SU-DHL-6 (cell line): ENCODE measurements around the gene GLIS2.

Experiments used
- H2AFZ ChIP-seq: fragments of 200-600 bp; sonication (generic); 2 replicates; pipeline ENCODE4 v1.6.1; 2014; ENCODE audit warnings: low read depth, mild to moderate bottlenecking, moderate library complexity, mixed read lengths, antibody characterized with exemption, low read length; ENCODE audit not compliant: severe bottlenecking
- H3F3A ChIP-seq: fragments of 200-600 bp; shearing (Covaris generic); 2 replicates; pipeline ENCODE4 v1.6.0; 2016; ENCODE audit warnings: antibody characterized with exemption, mild to moderate bottlenecking; ENCODE audit not compliant: insufficient read depth
- H3K27ac ChIP-seq: fragments of 200-600 bp; sonication (generic); 2 replicates; pipeline ENCODE4 v1.5.1; 2016; ENCODE audit warnings: low read depth, mild to moderate bottlenecking, low read length, moderate library complexity, mixed read lengths
- H3K27me3 ChIP-seq: fragments of 200-600 bp; sonication (generic), shearing (Covaris generic); 2 replicates; pipeline ENCODE4 v1.6.0; 2014; ENCODE audit warnings: mild to moderate bottlenecking, low read length
- H3K36me3 ChIP-seq: fragments of 200-600 bp; sonication (generic); 2 replicates; pipeline ENCODE4 v1.6.1; 2014; ENCODE audit warnings: mild to moderate bottlenecking, low read length, mixed read lengths
- H3K4me2 ChIP-seq: fragments of 300-600, 200-600 bp; shearing (Covaris generic), sonication (generic); 2 replicates; pipeline ENCODE4 v1.6.0; 2014; ENCODE audit warnings: low read length, low read depth, mild to moderate bottlenecking; ENCODE audit not compliant: poor library complexity, severe bottlenecking
- H3K4me3 ChIP-seq: fragments of 200-600 bp; sonication (generic); 2 replicates; pipeline ENCODE4 v1.5.1; 2014; ENCODE audit warnings: antibody characterized with exemption, low read length, mild to moderate bottlenecking, mixed read lengths; ENCODE audit not compliant: insufficient read depth, poor library complexity, severe bottlenecking
- H3K79me2 ChIP-seq: fragments of 200-600 bp; sonication (generic); 2 replicates; pipeline ENCODE4 v1.6.1; 2014; ENCODE audit warnings: mild to moderate bottlenecking, low read length, moderate library complexity; ENCODE audit not compliant: insufficient read depth
- H3K9ac ChIP-seq: fragments of 200-600 bp; sonication (generic); 2 replicates; pipeline ENCODE4 v1.7.0; 2014; ENCODE audit warnings: mild to moderate bottlenecking, low read length
- H3K9me2 ChIP-seq: fragments of 200-600 bp; sonication (generic); replicated peaks from 2 replicates; pipeline ENCODE4 v1.6.1; 2014; ENCODE audit warnings: low read length; ENCODE audit not compliant: insufficient read depth
- H3K9me3 ChIP-seq: fragments of 200-600 bp; sonication (generic); 2 replicates; pipeline ENCODE4 v1.6.1; 2014; ENCODE audit warnings: low read length, mixed read lengths; ENCODE audit not compliant: insufficient read depth
- H4K20me1 ChIP-seq: fragments of 200-600 bp; sonication (generic); 2 replicates; pipeline ENCODE4 v1.6.1; 2014; ENCODE audit warnings: low read depth, mild to moderate bottlenecking, antibody characterized with exemption, low read length, moderate library complexity, mixed read lengths
- EZH2phosphoT487 ChIP-seq: fragments of 200-600 bp; sonication (generic), shearing (Covaris generic); conservative IDR thresholded peaks from 2 replicates; pipeline ENCODE4 v1.6.1; 2018; ENCODE audit warnings: mild to moderate bottlenecking, antibody characterized with exemption, low read length, moderate library complexity, mixed read lengths
- TF ChIP-seq, protein P1 (sequence below): fragments of 200-600 bp; sonication (generic); IDR thresholded peaks from one replicate; pipeline ENCODE4 v1.5.1; 2017; ENCODE audit warnings: antibody characterized with exemption, mild to moderate bottlenecking, low read length, moderate library complexity; ENCODE audit not compliant: insufficient read depth, poor library complexity, severe bottlenecking

Gene GLIS2

DNA sequence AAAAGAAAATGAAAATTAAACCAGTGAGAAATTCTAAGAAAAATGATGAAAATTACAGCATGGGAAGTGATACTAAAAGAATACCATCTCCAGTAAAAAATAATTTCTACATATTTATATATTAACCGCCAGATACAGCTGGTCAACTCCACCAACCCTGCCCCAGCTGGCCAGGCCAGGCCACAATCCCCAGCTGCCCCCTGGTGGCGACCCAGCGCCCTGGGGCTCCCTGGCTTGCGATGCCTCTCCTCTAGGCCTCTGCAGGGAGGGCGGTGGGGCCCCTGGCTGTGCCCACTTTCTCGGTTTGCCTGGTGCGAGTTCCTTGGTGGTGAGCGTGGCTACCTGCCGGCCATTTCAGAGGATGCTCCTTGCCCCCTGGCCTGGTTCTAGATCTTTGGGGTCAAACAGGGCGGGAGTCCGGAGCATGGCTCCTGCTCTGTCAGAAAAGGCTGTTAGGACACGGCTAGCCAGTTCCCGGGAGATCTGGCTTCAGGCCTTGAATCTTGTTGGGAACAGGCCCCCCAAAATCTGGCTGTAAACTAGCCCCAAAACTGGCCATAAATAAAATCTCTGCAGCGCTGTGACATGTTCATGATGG, 14.5 kb downstream of the GLIS2 start:
- Histone ChIP-seq H3K9ac (no peak overlapping the region), H3K9me2 (no peaks in the 10 kb centered on the region), H3K27me3 (no peaks in the 10 kb centered on the region), H3F3A (no peaks in the 10 kb centered on the region), H3K4me2 (no peak overlapping the region), H4K20me1 (no peaks in the 10 kb centered on the region), H3K27ac (no peak overlapping the region), H3K4me3 (no peak overlapping the region), H3K9me3 (no peaks in the 10 kb centered on the region), H3K79me2 (no peaks in the 10 kb centered on the region), H3K36me3 (no peaks in the 10 kb centered on the region), H2AFZ (no peak overlapping the region)
- TF ChIP-seq, protein P1, sequence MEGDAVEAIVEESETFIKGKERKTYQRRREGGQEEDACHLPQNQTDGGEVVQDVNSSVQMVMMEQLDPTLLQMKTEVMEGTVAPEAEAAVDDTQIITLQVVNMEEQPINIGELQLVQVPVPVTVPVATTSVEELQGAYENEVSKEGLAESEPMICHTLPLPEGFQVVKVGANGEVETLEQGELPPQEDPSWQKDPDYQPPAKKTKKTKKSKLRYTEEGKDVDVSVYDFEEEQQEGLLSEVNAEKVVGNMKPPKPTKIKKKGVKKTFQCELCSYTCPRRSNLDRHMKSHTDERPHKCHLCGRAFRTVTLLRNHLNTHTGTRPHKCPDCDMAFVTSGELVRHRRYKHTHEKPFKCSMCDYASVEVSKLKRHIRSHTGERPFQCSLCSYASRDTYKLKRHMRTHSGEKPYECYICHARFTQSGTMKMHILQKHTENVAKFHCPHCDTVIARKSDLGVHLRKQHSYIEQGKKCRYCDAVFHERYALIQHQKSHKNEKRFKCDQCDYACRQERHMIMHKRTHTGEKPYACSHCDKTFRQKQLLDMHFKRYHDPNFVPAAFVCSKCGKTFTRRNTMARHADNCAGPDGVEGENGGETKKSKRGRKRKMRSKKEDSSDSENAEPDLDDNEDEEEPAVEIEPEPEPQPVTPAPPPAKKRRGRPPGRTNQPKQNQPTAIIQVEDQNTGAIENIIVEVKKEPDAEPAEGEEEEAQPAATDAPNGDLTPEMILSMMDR, result peak; percentile 85
- TF ChIP-seq EZH2phosphoT487, result no peak

DNA sequence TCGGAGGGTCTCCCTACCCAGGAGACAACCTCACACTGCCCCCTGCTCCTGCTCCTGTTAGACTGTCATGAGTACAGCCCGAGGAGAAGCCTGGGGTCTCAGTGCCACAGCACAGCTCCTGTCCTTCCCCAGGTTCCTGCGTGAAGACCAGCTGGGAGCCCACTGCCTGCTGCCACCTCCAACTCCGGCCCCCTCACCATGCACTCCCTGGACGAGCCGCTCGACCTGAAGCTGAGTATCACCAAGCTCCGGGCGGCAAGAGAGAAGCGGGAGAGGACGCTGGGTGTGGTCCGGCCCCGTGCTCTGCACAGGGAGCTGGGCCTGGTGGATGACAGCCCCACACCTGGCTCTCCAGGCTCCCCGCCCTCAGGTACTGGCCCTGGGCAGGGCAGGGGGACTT, 16.2 kb downstream of the GLIS2 start:
- H3K9ac ChIP-seq, result no peak overlapping the region
- no peaks in the 10 kb centered on the region for H3K9me2 ChIP-seq
- H2AFZ ChIP-seq, result no peak overlapping the region
- no peaks in the 10 kb centered on the region for H3K9me3 ChIP-seq
- TF ChIP-seq EZH2phosphoT487, result no peak
- TF ChIP-seq, protein P1, result no peak
- H3F3A ChIP-seq, result no peaks in the 10 kb centered on the region
- no peaks in the 10 kb centered on the region for H4K20me1 ChIP-seq
- no peaks in the 10 kb centered on the region for H3K36me3 ChIP-seq
- no peak overlapping the region for H3K4me2 ChIP-seq
- no peak overlapping the region for H3K4me3 ChIP-seq
- H3K27me3 ChIP-seq, result no peaks in the 10 kb centered on the region
- no peak overlapping the region for H3K27ac ChIP-seq
- no peaks in the 10 kb centered on the region for H3K79me2 ChIP-seq

DNA sequence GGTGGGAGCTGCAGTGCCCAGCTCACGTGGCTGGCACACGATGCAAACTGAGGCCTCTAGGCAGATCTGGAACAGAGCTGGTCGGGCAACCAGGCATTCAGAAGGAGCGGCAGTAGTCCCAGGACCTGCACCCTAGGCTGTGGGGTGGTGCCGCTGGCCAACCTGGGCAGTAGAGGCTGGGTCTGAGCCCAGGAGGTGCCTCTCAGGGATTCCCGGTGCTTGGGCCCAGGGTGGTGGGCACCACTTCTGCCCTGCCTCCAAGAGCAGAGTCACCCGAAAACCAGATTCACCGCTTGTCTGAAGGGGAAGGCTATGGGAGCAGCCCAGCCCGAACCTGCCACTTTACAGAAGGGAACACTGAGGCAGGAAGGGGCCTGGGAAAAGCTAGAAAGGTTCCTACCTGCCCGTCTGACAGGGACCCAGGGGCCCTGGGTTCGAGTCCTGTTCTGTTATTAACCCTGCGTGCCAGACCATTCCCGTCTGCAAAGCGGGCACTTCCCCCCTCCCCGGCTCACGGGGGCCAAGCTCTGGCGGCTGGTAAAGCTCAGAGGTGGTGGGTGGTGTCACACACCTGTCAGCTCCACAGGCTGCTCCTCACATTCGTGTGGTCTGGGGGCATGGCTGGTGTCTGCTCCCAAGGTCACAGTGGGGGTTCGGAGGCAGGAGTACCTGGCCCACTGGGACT, 16.9 kb downstream of the GLIS2 start:
- no peaks in the 10 kb centered on the region for H3K79me2 ChIP-seq
- no peaks in the 10 kb centered on the region for H4K20me1 ChIP-seq
- H3K4me3 ChIP-seq, result no peak overlapping the region
- no peaks in the 10 kb centered on the region for H3K9me3 ChIP-seq
- no peak overlapping the region for H3K4me2 ChIP-seq
- H3K36me3 ChIP-seq, result no peaks in the 10 kb centered on the region
- no peak overlapping the region for H2AFZ ChIP-seq
- no peaks in the 10 kb centered on the region for H3K27me3 ChIP-seq
- H3F3A ChIP-seq, result no peaks in the 10 kb centered on the region
- no peak overlapping the region for H3K27ac ChIP-seq
- H3K9ac ChIP-seq, result no peak overlapping the region
- TF ChIP-seq, protein P1, result no peak
- no peak for TF ChIP-seq EZH2phosphoT487
- no peaks in the 10 kb centered on the region for H3K9me2 ChIP-seq
